Esophagus (tissue), 2 donors: ENCODE measurements around the gene LIN7B. TPM values are rescaled to one million over a fixed set of nuclear protein-coding genes. Genes with fewer than 3 reads are reported as not detected.

Source experiments
- H3K27ac ChIP-seq, 2 donors: one replicate each; pipeline ENCODE4 v1.5.1; 2013; ENCODE audit warnings: low read depth in 2 of 2, mild to moderate bottlenecking in 2 of 2, inconsistent platforms in 1 of 2, low read length in 1 of 2, moderate library complexity in 1 of 2
- H3K27me3 ChIP-seq, 2 donors: one replicate each; pipeline ENCODE4 v1.6.1; 2013; ENCODE audit warnings: low read length in 2 of 2, control low read depth in 1 of 2, mild to moderate bottlenecking in 1 of 2; ENCODE audit not compliant: insufficient read depth in 2 of 2, control insufficient read depth in 1 of 2
- H3K36me3 ChIP-seq, 2 donors: one replicate each; pipeline ENCODE4 v1.6.1; 2013; ENCODE audit warnings: low read length in 1 of 2; ENCODE audit not compliant: control insufficient read depth in 2 of 2, insufficient read depth in 2 of 2
- H3K4me1 ChIP-seq, 2 donors: one replicate each; pipeline ENCODE4 v1.6.1; 2013; ENCODE audit warnings: low read length in 1 of 2; ENCODE audit not compliant: control insufficient read depth in 2 of 2, insufficient read depth in 2 of 2
- H3K4me3 ChIP-seq, 2 donors: one replicate each; pipeline ENCODE4 v1.5.1; 2013; ENCODE audit warnings: low read length in 2 of 2, mild to moderate bottlenecking in 2 of 2, low read depth in 1 of 2, moderate library complexity in 1 of 2
- H3K9me3 ChIP-seq, 2 donors: one replicate each; pipeline ENCODE4 v1.6.1; 2013; ENCODE audit warnings: mild to moderate bottlenecking in 2 of 2, low read depth in 1 of 2, low read length in 1 of 2, moderate library complexity in 1 of 2; ENCODE audit not compliant: control insufficient read depth in 2 of 2, insufficient read depth in 1 of 2
- WGBS, 2 donors: extraction: QIAGEN DNeasy Blood & Tissue Kit; methylation state at CpG; one replicate each; pipeline ENCODE4 v1.1.7; 2013; 5-methylcytosine and 5-hydroxymethylcytosine counted together
- polyA plus RNA-seq, 2 donors: library from polyadenylated mRNA; stranded (reverse); fragments of 200-250 nt; gene quantifications; one replicate each; pipeline ENCODE4 v1.2.3, GENCODE V29; 2013
- donor health status: healthy with polysubstance abuse.
- donor health status: Bipolar disorder and iron deficiency.

Gene LIN7B
- polyA plus RNA-seq, 2 donors, result 13.7 to 18.5 TPM

DNA sequence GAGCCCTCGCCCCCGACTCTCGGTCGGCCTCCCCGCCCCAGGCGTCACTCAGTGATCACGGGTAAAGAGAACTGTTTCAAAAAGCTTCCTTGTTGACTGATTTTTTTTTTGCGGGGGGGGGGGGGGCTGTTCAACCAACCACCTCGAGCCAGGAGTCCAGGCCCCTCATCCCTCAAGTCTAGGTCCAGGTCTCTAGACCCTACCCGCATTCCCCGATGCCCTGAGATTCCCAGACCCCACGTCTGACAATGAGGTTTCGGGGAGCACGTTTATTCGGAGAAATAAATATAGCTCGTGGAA is 36.7 kb downstream of the LIN7B start:
- no peaks in the 10 kb centered on the region for H3K36me3 ChIP-seq

DNA sequence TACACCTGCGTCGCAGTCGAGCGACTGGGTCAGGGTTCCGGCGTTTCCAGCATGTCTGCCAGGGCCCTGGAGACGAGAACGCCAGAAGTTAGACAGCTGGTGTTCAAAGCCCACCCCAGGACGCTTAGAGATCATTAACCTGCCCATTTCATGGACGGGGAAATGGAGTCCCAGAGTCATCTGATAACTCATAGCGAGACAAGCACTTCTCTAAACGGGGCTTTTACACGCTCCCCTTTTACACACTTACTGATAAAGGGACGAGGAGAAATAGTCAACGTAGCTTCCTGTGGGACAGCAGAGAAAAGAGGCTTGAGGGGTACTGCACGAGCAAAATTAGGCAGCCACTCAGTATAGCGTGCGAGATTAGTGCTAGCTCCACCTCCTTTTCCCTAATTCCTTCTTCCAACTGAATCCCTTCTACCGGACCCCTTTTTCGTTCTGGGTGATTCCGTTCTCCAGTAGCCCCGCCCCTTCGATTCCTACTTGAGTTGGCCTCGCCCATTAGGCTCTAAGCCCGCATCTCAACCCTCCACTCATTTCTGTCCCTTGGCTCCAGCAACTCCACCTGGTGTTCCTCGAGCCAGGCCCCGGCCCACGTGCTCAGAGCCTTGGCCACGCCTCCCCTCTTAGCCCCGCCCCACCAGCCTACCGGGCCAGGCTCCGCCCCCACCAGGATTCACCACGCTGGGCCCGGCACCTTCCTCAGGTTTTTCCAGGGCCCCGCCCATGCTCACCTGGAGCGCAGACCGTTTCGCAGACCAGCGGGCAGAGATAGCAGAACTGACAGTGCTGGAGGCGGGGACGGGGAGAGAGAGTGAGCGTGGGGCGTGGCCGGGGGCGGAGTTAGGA is 37.3 kb downstream of the LIN7B start:
- 8 to 11% methylated on average over 45 of the region's 45 CpGs for WGBS, 2 donors
- no peaks in the 10 kb centered on the region for H3K36me3 ChIP-seq
- H3K27me3 ChIP-seq, result no peaks in the 10 kb centered on the region
- H3K27ac ChIP-seq, result peak overlapping the region in 1 of 2 donors; percentile 45
- no peak overlapping the region for H3K4me3 ChIP-seq
- peaks cover 0 to 3% of the 10 kb centered on the region in 2 donors for H3K9me3 ChIP-seq
- H3K4me1 ChIP-seq, result peaks cover 12 to 16% of the 10 kb centered on the region in 2 donors

More for the DNA sequence above, 36.7 kb downstream of the LIN7B start:
- H3K4me3 ChIP-seq, result peak overlapping the region; percentile 60 to 61
- peaks cover 0 to 3% of the 10 kb centered on the region in 2 donors for H3K9me3 ChIP-seq
- H3K4me1 ChIP-seq, result peaks cover 12 to 21% of the 10 kb centered on the region in 2 donors
- peak overlapping the region in 1 of 2 donors; percentile 45 for H3K27ac ChIP-seq
- H3K27me3 ChIP-seq, result no peaks in the 10 kb centered on the region
- 7 to 9% methylated on average over 16 of the region's 16 CpGs for WGBS, 2 donors

DNA sequence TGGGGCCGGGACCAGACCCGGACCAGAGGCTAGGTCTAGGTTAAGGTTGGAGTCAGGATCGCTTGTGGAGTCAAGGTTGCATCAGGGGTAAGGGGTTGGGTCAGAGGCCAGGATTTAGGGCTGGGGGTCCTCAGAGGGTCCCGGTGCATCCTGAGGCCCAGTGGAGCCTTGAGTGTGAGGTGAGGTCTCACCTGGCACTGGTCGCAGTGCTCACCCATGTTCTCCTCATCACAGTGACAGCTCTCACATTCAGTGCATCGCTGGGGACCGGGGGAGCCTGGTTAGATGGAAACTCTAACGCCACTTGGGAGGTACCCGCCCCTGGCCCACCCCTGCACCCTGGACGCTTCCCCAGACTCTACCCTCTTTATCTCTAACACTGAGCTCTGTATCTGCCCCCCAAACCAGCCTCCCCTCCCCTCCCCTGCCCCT is 38.0 kb downstream of the LIN7B start:
- no peaks in the 10 kb centered on the region for H3K27me3 ChIP-seq
- peaks cover 0 to 3% of the 10 kb centered on the region in 2 donors for H3K9me3 ChIP-seq
- no peak overlapping the region for H3K4me3 ChIP-seq
- H3K36me3 ChIP-seq, result no peaks in the 10 kb centered on the region
- 28 to 38% methylated on average over 8 to 10 of the region's 10 CpGs for WGBS, 2 donors
- peaks cover 12 to 16% of the 10 kb centered on the region in 2 donors for H3K4me1 ChIP-seq
- peak overlapping the region in 1 of 2 donors; percentile 33 for H3K27ac ChIP-seq

DNA sequence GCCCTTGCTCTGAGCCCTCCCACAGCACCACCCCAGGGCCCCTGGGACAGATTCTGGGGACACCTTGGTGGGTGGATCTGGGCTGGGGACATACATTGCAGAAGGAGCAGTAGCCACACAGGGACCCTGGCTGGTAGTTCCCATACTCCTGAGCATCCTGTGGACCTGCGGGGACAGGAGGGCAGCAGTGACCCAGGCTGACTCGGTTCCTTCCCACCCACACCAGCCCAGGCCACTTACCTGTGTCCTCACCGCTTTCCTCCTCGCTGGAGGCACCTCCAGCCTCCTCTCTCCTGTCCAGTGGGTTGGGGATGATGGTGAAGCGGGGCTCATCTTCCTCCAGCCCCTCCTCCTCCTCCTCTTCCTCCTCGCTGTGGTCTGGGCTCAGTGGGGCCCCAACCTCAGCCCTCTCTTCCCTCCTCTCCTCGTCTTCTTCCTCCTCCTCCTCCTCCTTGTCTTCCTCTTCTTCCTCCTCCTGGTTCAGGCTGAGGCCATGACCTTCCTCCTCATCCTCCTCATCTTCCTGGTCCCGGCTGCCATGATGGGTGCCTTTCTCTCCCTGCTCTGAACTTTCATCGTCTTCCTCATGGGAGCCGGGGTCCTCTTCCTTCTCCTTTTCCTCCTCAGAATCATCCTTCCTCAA is 39.1 kb downstream of the LIN7B start:
- Histone ChIP-seq H3K9me3 (peaks cover 0 to 3% of the 10 kb centered on the region in 2 donors), H3K27me3 (no peaks in the 10 kb centered on the region), H3K27ac (no peak overlapping the region), H3K36me3 (no peaks in the 10 kb centered on the region), H3K4me3 (no peak overlapping the region), H3K4me1 (peaks cover 12 to 16% of the 10 kb centered on the region in 2 donors)
- 88 to 94% methylated on average over 10 of the region's 10 CpGs for WGBS, 2 donors

DNA sequence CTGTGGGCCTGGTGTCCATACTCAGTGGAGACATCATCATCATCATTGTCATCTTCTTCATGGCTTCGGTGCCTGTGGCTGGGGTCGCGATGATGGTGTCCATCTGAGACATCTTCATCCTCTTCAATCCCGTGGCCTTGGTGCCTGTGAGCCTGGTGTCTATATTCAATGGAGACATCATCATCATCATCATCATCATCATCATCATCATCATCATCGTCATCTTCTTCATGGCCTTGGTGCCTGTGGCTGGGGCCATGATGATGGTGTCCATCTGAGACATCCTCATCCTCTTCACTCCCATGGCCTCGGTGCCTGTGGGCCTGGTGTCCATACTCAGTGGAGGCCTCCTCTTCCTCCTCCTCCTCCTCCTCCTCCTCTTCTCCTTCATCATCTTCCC is 40.1 kb downstream of the LIN7B start:
- Histone ChIP-seq H3K27ac (no peak overlapping the region), H3K4me1 (peaks cover 9 to 10% of the 10 kb centered on the region in 2 donors), H3K36me3 (no peaks in the 10 kb centered on the region), H3K27me3 (no peaks in the 10 kb centered on the region), H3K4me3 (no peak overlapping the region), H3K9me3 (peaks cover 0 to 3% of the 10 kb centered on the region in 2 donors)
- 98% methylated on average over 6 of the region's 6 CpGs for WGBS, 2 donors

DNA sequence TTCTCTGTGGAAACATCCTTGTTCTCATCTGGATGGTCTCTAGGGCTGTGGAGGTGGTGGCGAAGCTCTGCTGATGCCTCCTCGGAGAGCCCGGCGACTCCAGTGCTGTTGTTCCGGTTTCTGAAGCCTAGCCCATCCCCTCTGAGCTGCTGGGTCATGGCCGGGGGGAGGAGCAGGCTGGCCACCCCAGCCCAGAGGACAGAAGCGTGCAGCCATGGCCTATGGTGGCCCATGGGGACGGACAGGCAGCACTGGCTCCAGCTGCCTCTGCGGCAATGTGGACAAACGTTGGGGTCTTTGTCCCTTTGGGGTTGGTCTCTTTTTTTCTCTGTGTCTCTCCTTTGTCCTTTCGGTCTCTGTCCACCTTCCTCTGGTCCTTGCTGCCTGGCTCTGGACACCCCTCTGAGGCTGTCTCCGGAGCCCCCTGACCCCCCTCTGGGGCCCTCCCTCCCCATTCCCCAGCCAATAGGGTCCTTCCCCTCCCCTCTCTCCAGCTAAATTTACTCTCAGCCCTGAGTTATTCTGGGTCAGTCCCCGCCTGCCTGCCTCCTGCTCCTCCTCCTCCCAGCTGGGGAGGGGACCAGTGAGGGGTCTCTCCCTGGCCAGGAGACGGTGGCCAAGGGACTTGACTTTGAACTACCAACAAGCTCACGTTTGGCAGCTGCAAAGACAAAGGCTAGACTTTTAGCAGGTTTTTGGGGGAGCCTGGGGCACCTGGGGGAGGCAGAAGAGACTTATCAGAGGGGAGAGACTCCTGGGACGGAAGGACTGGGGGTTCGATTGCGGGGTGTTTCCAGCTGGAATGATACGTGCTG is 41.0 kb downstream of the LIN7B start, which contains the start of gene HRC:
TSS of gene HRC (minus strand) at position 392 of the 815 bp plus-strand sequence. CDS start at position 233, 159 bp downstream.
- H3K9me3 ChIP-seq, result peaks cover 0 to 3% of the 10 kb centered on the region in 2 donors
- H3K27me3 ChIP-seq, result no peaks in the 10 kb centered on the region
- no peak within 1 kb of the TSS for H3K4me3 ChIP-seq
- no peak within 1 kb of the TSS for H3K27ac ChIP-seq
- peaks cover 2 to 9% of the 10 kb centered on the region in 2 donors for H3K4me1 ChIP-seq
- 68 to 70% methylated on average over 18 to 19 of the region's 19 CpGs for WGBS, 2 donors
- no peaks in the 10 kb centered on the region for H3K36me3 ChIP-seq

DNA sequence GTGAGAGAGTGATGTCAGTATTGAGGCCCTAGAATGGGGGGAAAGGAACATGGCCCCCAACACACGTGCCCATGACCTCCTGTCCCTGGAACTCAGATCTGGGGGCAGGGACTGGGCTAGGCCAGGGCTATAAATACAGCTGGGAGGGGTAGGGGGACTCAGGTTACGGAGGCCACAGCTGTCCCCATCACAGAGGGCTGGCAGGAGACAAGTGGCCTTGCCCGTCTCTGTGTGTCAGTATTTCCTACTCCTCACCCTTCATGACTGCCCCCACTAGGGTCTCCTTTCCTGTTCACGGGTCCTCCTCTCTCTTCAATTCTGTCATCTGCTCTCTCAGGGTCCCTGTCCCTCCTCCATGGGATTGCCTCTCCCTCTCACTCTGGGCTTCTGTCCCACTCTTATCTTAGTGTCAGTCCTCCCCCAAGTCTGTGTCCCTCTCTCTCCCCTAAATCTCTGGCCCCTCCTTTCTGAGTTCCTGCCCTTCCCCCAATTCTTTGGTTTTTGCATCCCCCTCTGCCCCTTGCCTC is 41.7 kb downstream of the LIN7B start:
- Histone ChIP-seq H3K36me3 (no peaks in the 10 kb centered on the region), H3K27me3 (no peaks in the 10 kb centered on the region), H3K4me1 (peaks cover 0 to 5% of the 10 kb centered on the region in 2 donors), H3K4me3 (no peak overlapping the region), H3K9me3 (peaks cover 0 to 3% of the 10 kb centered on the region in 2 donors), H3K27ac (no peak overlapping the region)
- 61 to 64% methylated on average over 4 of the region's 4 CpGs for WGBS, 2 donors

DNA sequence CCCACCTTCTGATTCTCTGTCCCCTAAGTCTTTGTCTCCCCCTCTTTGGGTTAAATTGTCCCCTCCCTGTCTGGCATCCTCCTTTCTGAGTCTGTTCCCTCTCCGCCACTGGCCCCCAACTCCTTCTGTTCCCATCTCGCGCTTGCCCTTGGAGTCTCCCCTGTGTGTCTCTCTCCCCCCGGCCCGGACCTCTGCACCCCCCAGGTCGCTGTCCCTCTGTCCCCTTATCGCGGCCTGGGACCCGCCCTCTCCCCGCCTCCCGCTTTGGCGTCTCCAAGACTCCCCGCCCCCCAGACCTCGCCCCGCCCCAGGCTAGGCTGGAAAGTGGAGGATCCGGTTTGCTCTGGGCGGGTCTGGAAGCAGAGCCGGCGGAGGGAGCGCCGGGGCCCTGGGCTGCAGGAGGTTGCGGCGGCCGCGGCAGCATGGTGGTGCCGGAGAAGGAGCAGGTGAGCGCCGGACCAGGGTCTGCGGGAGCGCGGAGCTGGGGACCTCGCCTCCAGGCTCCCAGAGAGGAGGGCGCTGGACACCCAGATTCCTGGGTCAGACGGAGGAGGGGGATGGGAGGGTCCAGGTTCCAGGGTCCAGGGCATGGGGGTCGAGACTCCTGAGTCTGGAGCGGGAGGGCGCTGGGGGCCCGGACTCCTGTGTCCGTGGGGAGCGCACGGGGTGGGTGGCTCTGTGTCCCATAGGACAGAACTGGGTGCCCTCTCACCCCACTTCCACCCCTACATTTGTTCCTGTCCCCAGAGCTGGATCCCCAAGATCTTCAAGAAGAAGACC is 43.5 kb downstream of the LIN7B start, which contains the start of gene TRPM4:
TSS of gene TRPM4 (plus strand) at position 348 of the 780 bp plus-strand sequence. CDS start at position 423, 75 bp downstream.
- peak within 1 kb of the TSS; percentile 76 to 85 for H3K27ac ChIP-seq
- 0 to 1% methylated on average over 41 of the region's 41 CpGs for WGBS, 2 donors
- no peaks in the 10 kb centered on the region for H3K4me1 ChIP-seq
- no peaks in the 10 kb centered on the region for H3K36me3 ChIP-seq
- H3K9me3 ChIP-seq, result peaks cover 0 to 3% of the 10 kb centered on the region in 2 donors
- peak within 1 kb of the TSS; percentile 66 to 89 for H3K4me3 ChIP-seq
- H3K27me3 ChIP-seq, result no peaks in the 10 kb centered on the region
